HG03378 (cell line): ENCODE data around the gene CLEC2D.
"Not testable (repeated sequence)": the region's sequence is repeated elsewhere in the genome, so short reads cannot be mapped to it uniquely, and the experiment has no call there.

Experiments
- ATAC-seq: cut with Tn5 transposase; IDR thresholded peaks from one replicate; pipeline ENCODE4 v1.9.1; 2021; ENCODE audit warnings: mild to moderate bottlenecking, moderate library complexity; ENCODE audit not compliant: unreplicated experiment

Gene CLEC2D, protein sequence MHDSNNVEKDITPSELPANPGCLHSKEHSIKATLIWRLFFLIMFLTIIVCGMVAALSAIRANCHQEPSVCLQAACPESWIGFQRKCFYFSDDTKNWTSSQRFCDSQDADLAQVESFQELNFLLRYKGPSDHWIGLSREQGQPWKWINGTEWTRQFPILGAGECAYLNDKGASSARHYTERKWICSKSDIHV

DNA sequence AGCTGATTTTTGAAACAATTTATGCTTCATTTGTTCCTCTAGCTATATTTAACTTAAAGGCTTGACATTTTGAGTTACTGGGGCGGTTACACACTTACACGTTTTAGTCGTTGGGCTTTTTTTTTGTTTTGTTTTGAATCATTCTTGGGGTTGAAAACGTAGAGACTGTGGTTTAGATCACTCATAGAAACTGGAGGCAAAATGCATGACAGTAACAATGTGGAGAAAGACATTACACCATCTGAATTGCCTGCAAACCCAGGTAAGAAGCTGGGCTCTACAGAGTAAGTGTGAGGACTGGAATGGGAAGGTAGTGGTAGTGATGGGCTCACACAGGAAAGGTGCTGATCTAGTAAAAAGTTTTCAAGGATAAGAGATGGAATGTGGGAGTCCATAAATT lies at the start of gene CLEC2D:
Gene CLEC2D, plus strand, starts transcription at position 180 of the 400 bp plus-strand sequence. Its CDS starts 22 bp downstream, at position 202.
- ATAC-seq, result peak; percentile 42

DNA sequence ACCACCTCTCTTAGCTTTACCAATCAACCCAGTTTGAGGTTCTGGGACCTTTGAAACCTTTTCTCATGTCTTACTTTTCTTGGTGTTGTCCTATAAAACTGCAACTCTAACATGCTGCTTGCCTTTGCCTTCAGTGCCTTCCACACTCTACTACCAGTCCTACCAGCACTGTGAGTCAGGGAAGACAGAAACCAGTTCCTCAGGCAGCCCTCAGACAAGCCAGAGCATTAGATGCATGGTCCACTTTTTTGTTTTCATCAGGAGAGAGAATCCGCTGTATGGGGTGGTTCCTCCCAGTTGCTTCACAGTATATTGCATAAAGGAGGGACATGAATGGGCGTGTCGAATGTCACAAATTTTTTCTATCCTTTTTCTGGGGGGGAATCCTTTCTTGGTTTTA lies 44.5 kb upstream of the CLEC2D start:
- ATAC-seq, result no peak

DNA sequence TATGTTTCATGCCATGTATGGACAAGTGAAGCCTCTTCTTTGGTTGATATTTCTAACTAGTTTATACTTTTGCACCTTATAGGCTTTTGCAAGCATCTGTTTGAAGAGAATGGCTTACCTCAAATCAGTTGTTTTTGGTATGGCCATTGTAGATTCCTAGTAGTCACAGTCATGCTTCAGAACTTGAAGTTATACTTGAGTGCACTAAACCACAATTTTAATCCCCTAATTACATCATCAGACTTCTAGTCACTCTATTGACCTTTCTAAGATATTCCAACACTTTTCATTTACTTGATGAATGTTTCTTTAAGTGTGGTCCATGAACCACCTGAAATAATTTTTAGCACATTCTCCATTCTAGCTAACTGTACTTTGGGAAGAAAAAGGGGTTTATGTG lies 43.2 kb upstream of the CLEC2D start:
- no peak for ATAC-seq

DNA sequence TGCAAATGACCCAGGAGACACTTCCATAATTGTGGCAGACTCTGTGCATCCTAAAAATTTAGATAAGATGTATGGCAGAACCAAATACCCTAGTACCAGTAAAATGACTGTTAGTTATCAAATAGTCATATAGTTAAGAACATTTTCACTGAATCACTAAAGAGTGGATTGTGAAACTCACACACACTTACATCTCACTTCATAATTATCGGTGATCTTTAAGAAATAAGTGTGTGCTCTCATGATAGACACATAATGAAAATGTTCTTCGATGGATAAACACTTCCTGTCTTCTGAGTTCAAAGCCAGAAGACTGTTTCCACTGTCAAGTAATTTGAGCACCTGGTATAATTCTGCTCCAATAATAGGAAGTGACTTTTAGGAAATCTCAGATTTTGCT lies 42.7 kb upstream of the CLEC2D start:
- ATAC-seq, result no peak

DNA sequence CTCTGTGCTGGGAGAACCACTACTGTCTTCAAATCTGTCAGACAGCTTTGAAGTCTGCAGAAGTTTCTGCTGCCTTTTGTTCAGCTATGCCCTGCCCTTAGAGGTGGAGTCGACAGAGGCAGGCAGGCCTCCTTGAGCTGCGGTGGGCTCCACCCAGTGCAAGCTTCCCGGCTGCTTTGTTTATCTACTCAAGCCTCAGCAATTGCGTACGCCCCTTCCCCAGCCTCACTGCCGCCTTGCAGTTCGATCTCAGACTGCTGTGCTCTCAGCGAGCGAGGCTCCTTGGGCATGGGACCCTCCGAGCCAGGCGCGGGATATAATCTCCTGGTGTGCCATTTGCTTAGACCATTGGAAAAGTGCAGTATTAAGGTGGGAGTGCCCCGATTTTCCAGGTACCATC lies 36.7 kb upstream of the CLEC2D start:
- no peak for ATAC-seq

DNA sequence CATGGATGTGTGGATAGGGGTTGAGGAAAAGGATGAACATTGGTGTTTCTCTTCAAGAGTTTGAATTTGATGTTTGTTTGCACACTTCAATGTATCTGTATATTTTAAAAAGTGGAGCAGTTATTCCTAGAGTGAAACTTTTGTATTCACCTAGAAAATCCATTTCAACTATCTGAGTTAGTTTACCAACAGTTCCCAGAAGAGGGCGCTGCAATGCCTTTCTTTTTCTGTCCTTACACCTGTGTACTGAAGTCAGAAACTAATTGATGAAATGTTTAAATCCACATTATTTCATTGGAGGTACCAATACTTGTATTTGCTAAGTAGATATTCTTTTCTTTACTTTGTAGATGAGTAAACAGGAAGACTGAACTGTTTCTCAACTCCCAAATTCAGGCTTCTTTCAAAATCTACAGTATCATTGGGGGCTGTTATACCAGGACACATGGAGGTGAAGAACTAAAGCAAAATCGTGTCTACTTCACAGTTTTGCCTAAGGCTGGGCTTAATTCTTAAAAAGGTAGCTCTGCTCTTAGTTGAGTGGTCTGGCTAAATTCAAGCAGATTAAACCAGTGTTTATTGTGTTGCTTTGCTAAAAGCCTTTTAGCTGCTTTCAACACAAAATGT lies 35.2 kb upstream of the CLEC2D start:
- ATAC-seq, result peak; percentile 75

DNA sequence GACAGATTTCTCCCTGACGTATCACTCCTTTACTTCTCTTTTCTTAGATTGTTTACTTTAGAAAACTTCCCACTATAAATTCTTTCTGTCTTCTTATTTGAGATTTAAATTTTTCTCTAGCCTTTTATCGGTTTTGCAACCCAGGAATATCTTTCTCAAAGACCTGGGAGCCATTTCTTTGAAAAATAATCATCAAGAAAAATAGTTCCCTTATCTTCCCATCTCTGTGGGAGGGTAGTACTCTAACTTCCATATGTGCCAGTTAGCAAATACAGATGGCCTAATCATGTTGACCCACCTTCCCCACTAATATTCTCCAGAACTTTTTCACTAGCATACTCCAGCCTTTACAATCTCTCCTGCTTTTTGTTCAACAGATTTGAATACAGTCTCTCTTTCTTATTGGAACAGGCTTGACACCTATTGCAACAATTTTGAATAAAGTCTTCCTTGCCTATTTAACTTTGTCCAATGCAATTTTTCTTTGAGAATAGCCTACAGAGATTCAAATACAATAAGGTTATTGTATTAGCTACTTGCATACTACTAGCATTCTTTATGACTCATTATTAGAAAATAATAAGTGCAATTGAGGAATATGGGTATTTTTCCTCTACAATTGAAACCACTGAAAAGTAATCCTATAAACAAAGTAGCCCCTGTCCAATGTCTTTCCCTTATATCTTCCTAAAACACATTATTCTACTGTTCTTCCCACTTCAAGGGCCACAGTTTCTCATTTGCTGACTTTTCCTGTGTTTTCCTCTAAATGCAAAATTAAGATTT lies 34.4 kb upstream of the CLEC2D start:
- no peak for ATAC-seq

DNA sequence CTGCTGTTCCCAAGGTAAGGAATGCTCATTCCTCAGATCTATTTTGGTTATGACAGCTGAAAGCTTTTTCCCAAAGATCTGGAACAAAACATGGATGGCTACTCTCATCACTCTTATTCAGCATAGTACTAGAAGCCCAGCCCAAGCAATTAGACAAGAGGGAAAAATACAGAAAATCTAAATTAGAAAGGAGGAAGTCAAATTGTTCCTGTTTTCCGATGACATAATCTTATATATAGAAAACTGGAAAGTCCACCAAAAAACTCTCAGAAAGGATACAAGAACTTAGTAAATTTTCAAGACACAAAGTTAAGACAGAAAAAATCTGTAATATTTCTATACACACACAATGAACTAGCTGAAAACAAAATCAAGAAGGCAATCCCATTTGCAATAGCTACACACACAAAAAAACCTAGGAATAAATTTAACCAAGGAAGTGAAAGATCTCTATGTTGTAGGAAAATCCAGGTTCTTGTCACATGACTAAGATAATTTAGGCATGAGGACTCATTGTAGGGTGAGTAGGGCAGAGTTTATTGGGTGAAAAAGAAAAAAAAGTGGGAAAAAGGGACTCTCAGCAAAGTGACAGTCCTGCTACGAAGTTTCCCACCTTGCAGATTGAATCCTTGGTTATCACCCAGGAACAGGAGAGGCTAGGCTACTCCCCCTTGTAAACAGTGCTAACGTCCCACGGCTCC lies 33.2 kb upstream of the CLEC2D start:
- ATAC-seq, result no peak

DNA sequence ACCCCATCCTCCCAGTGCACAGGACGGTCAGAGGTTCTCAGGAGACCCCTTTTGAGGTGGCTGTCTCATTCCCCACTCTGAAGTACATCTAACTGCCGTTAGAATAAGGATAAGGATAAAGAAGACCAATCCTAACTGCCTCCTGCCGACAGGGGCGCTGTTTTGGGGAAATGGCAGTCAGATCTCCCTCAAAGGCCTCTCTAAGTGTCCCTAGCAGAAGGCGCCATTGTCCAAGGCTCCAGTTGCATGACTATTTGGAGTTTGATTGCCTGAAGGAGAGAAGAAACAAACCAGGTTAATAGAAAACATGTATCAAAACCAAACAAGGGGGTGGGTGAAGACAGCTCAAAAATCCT lies 32.7 kb upstream of the CLEC2D start:
- no peak for ATAC-seq

DNA sequence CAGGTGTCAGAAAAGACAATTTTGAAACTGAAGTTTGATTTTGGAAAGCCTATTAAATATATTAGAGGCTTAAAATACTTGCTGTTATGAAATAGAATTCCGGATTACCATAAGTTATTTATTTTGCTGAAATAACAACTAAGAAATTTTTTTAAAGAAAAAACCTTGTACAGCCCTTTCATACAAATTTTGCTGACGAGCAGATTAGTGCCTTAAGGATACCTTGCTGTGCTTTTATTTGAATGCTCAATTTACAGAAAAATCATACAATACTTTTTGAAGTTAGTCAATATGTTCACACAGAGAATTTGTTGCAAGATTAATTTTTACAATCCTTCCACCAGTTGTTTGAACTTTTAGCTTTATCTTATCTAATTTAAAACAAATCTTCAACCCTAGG lies 29.5 kb upstream of the CLEC2D start:
- no peak for ATAC-seq

DNA sequence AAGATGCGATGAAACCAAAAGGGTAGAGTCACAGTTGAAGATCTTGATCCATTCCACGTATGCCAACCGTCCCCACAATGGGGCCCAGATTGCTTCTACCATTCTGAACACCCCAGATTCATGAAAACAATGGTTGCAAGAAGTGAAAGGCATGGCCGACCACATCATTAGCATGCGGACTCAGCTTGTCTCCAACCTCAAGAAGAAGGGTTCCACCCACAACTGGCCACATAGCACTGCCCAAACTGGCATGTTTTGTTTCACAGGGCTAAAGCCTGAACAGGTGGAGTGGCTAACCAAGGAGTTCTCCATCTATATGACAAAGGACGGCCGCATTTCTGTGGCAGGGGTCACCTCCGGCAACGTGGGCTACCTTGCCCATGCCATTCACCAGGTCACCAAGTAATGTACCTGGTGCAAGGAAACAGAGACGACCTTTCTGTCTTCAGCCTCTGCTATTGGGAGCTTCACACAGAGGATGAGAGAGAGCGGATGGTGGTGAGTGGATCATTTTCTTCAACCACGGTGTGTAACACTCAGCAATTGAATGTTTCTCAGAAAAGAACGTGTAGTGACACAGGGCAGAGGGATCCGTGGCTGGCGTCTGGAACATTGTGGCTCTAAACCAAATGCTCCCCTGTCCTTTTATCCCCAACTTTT lies 26.8 kb upstream of the CLEC2D start:
- no peak for ATAC-seq

DNA sequence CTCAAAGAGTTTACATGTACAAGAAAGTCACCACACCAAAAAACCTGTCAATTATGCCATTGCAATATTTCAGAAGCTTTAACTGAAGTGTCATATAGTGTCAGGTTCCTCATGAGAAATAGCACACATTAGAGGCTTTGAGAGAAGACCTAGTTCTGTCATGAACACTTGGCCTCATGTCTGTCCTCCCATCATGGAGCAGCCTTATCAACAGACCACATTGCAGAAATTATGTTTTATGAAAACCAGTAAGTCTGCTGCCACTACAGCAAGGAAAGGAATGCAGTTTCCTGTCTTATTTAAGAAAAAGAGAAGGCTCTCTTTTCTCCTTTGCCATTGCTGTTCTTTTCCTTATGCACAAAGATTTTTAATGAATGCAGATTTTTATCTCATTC lies 26.2 kb upstream of the CLEC2D start:
- ATAC-seq, result no peak

DNA sequence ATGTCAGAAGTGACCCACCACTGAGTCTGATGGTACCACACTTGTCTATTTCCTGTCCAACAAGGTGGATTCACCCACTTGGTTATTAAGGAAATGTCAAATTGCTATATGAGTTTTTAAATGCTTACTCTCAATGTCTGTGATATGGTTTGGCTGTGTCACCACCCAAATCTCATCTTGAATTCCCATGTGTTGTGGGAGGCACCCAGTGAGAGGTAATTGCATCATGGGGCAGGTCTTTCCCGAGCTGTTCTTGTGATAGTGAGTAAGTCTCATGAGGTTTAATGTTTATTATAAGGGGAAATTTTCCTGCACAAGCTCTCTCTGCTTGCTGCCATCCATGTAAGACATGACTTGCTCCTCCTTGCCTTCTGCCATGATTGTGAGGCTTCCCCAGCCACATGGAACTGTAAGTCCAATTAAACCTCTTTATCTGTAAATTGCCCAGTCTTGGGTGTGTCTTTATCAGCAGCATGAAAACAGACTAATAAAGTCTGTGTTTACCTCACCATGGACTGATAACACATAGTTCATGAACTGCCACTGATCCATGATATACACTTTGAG lies 24.4 kb upstream of the CLEC2D start:
- not testable (repeated sequence) for ATAC-seq

DNA sequence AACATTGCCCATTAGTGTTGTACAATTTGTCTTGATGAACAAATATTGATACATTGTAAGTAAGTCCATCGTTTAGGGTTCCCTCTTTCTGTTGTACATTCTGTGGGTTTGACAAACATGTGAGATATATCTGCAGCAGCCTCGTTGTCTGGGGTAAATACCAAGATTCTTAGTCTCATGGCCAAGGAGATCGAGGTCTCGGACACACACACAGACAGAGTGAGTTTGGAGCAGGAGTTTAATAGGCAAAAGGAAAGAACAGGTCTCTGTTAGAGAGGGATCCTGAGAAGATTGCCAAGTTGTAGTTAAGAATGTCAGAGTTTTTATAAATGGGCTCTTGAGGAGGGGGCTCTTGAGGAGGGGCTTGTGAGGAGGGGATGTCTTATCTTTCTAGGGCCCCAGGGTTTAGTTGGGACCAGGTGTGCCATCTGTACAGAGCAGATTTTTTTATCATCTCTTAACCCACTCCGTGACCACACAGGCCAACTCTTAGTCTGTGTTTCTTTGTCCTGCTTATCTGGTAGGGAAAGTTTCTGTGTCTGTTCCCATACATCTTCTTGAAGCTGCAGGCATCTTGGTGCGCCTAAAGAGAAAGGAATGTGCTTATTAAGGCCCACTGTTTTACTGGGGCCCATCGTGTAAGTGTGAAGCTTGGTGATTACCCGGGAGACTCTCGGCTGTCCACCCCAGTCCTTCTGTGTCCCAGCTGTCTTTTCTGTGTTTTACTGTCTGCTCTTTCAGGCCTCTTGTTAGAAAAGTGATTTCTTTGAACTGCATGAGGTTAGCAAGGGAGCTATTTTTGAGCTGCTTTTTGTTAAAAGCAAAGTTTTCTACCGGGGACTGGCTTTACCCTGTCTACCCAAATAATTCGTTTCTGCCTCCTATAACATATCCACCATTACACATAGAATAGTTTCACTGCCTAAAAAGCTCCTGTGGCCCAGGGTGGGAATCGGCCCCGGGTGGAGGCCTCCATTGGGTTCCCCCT lies 22.4 kb upstream of the CLEC2D start:
- peak; percentile 14 for ATAC-seq

DNA sequence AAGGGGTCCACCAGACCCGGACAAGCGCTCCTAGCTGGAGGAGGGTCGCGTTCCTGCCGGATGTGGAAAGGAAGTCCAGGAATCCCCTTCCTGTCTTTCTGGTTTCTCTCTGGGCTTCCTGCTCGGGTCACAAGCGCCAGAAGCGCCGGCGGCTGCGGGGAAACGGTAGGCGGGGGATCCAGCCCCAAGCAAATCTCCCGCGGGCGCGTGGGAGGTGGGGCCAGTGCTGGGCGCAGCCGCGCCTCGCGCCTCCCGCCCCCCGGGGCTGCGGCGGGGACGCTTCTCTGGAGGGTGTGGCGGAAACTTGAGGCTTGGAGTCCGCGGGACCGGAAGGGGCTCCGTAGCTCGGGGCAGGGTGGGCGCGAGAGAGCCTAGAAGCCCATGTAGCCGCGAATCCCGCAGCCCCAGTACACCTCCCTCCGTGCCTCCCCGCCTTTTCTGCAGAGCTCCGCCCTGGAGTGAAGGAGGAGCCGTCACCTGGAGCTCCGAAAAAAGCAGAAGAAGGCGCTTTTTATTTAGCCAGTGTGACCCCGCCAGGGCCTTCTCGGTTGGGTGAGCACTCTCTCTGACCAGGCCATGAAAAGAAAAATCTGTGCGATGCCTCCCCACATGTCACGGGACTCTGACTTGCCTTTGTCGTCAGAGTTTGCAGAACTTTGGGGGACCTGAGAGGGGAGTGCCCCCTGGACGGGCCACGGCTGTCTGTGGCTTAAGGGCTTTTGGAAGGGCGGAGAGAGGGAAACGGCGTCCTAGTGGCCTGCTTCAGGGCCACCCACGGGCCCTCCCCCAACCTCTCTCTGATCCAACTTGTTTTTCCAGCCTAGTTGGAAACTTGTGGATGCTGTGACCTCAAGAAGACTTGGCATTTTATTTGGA lies 21.4 kb upstream of the CLEC2D start:
- ATAC-seq, result peak; percentile 54

DNA sequence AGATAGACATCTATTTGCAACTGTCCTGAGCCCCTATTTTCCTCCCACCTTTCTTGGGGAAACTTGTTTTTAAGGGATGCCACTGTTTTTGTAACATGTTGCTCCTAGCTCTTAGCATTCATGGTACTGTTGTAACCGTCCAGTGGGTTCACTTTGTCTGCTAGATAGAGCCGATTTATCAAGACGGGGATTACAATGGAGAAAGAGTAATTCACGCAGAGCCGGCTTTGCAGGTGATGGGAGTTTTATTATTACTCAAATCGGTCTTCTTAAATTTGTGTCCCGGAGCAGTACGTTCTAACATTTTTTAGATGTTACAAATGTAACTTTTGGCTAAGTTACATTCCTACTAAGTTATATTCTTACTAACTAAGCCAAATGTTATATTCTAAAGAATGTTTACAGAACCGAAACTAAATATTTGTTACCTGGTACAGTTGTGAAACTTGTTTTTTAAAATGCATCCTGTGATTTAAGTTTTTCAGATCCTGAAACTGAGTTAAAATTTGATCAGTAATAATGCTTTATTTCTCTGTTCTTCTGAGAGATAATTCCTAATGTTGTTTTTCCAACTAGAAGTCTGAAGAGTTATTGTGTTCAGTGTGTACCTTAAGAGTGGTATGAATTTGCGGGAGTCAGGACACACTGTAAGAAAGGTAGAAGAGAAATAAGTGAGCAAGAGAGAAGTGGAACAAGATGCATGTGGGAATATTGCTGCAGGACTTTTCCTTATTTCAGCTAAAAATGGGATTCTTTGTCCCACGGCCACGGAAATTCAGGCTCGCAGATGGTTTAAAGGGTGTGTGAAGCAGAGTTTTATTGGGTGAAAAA lies 20.6 kb upstream of the CLEC2D start:
- ATAC-seq, result no peak

DNA sequence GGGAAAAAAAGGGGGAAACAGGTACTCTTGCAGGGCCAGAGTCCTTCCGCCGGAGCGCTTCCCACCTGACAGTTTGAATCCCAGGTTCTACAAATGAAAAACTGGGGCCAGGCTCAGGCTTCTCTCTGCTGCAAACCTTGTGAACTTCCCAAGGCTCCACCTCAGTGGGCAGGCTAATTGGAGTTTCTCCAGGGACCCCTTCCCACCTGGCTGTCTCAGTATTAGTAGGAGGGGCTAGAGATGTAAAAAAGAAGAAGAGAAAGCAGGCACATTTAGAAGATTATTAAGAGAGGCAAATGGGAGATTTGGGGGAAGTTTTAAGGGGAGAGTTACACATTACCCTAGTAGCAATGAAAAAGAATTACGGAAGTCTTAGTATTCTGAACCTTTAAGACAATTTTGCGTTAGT lies 20.0 kb upstream of the CLEC2D start:
- no peak for ATAC-seq

DNA sequence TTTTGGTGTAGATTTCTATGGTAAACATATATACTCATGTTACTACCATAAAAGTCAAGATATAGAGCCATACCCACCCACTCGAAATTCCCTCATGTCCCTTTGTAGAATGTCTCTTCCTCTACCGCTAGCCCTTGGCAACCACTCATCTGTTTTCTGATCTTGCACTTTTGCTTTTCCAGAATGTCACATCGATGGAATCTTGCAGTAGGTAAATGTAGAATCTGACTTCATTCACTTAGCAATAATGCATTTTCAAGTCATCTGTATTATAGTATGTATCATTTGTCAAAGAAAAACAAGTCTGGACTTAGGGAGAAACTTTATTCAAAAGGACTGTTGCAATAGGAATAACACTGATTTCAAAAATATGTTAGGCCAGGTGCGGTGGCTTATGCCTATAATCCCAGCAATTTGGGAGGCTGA lies 19.3 kb upstream of the CLEC2D start:
- ATAC-seq, result no peak
